A673 (cell line): ENCODE measurements around the gene EIF5. TPM values are rescaled to one million over a fixed set of nuclear protein-coding genes. Genes with fewer than 3 reads are reported as not detected.

Experiments used
- BruUV-seq: library from RNA; stranded (reverse); fragments of 400-500 nt; replicated peaks from 2 replicates; lab custom pipeline; 2021; lab: Mats Ljungman, UMichigan
- CTCF ChIA-PET: fragments of 300-600 bp; sonication (Branson Sonifier 250); formaldehyde crosslinking; loops from one replicate; lab custom pipeline; 2022; ENCODE audit warnings: antibody characterized with exemption; lab: Charles Lee
- POLR2A ChIA-PET: fragments of 300-600 bp; sonication (Branson Sonifier 250); formaldehyde crosslinking; loops from one replicate; lab custom pipeline; 2022; ENCODE audit warnings: antibody characterized with exemption; ENCODE audit not compliant: low non-redundant PET; lab: Charles Lee
- DNase-seq: peaks from one replicate; pipeline ENCODE4 v3.0.0-alpha.2; 2015; ENCODE audit warnings: low spot score
- H3K27ac ChIP-seq: fragments of 200-600 bp; sonication (generic); 2 replicates; pipeline ENCODE4 v1.5.1; 2016; ENCODE audit warnings: mixed run types, low read depth, mild to moderate bottlenecking, mixed read lengths, antibody characterized with exemption, low read length; ENCODE audit not compliant: poor library complexity, severe bottlenecking
- H3K27me3 ChIP-seq: fragments of 200-600 bp; sonication (generic); replicated peaks from 2 replicates; pipeline ENCODE4 v1.6.1; 2017; ENCODE audit warnings: mixed run types, low read depth, mild to moderate bottlenecking, mixed read lengths, antibody characterized with exemption, low read length; ENCODE audit not compliant: insufficient read depth, poor library complexity
- H3K36me3 ChIP-seq: fragments of 200-600 bp; sonication (generic); 2 replicates; pipeline ENCODE4 v1.6.1; 2016; ENCODE audit warnings: mixed run types, mild to moderate bottlenecking, mixed read lengths, antibody characterized with exemption, low read length; ENCODE audit not compliant: insufficient read depth, poor library complexity, severe bottlenecking
- H3K4me1 ChIP-seq: fragments of 200-600 bp; sonication (generic); 2 replicates; pipeline ENCODE4 v1.6.1; 2017; ENCODE audit warnings: mixed run types, mild to moderate bottlenecking, mixed read lengths, antibody characterized with exemption, low read length; ENCODE audit not compliant: insufficient read depth, poor library complexity, severe bottlenecking
- H3K4me3 ChIP-seq: fragments of 200-600 bp; sonication (generic); 2 replicates; pipeline ENCODE4 v1.5.1; 2016; ENCODE audit warnings: low read depth, mixed run types, mild to moderate bottlenecking, mixed read lengths, low read length; ENCODE audit not compliant: poor library complexity, severe bottlenecking
- H3K9me3 ChIP-seq: fragments of 200-600 bp; sonication (generic); 2 replicates; pipeline ENCODE4 v1.6.1; 2016; ENCODE audit warnings: mixed run types, low read depth, mild to moderate bottlenecking, mixed read lengths, antibody characterized with exemption, low read length; ENCODE audit not compliant: poor library complexity, severe bottlenecking
- CTCF ChIP-seq: fragments of 300-800, 200-600 bp; sonication (generic); conservative IDR thresholded peaks from 2 replicates; pipeline ENCODE4 v1.5.1; 2017; ENCODE audit warnings: low read depth, mild to moderate bottlenecking, antibody characterized with exemption, low read length, moderate library complexity, mixed read lengths
- EZH2 ChIP-seq: fragments of 200-600 bp; sonication (generic); IDR thresholded peaks from 2 replicates; pipeline ENCODE4 v1.6.1; 2017; ENCODE audit warnings: borderline replicate concordance, low read depth, mild to moderate bottlenecking, mixed read lengths, antibody characterized with exemption, low read length; ENCODE audit not compliant: poor library complexity, severe bottlenecking
- intact Hi-C: fragments of 100-400 bp; cut with micrococcal nuclease; formaldehyde crosslinking; loops from one replicate; pipeline ENCODE4 v1.10.0; 2022; ENCODE audit not compliant: unreplicated experiment
- total RNA-seq: library from RNA; stranded (reverse); gene quantifications from 2 replicates; pipeline ENCODE4 v1.2.3, GENCODE V29; 2021

EIF5 gene
- total RNA-seq, 1 experiment from 2014 or later, result 446 TPM

GRCh38 chr14:103367995-103368394, 34.0 kb downstream of the EIF5 start:
- POLR2A ChIA-PET, result no interaction called here
- CTCF ChIA-PET, result no interaction called here

GRCh38 chr14:103370087-103370486, 36.0 kb downstream of the EIF5 start:
- Histone ChIP-seq H3K4me1 (no peaks in the 10 kb centered on the region), H3K4me3 (no peak overlapping the region), H3K36me3 (no peaks in the 10 kb centered on the region), H3K27ac (no peak overlapping the region), H3K27me3 (no peaks in the 10 kb centered on the region), H3K9me3 (no peaks in the 10 kb centered on the region)
- CTCF ChIA-PET, result interaction anchor here (0.7 kb wide), 1 partner anchor 397 kb away, joined by 3 read pairs; no protein-coding TSS in a partner anchor
- BruUV-seq, result no TSS peak
- no peak for TF ChIP-seq CTCF
- TF ChIP-seq EZH2, result no peak
- intact Hi-C loops, result no loop called here
- POLR2A ChIA-PET, result interaction anchor here (1.0 kb wide), 1 partner anchor 36 kb away, joined by 3 read pairs; the partner anchor contains the start of gene EIF5
- DNase-seq, result no peak

More at GRCh38 chr14:103367995-103368394, 34.0 kb downstream of the EIF5 start:
- Histone ChIP-seq H3K36me3 (no peaks in the 10 kb centered on the region), H3K4me1 (no peaks in the 10 kb centered on the region), H3K9me3 (peaks cover under 1% of the 10 kb centered on the region), H3K27me3 (no peaks in the 10 kb centered on the region), H3K27ac (no peak overlapping the region), H3K4me3 (no peak overlapping the region)
- no peak for DNase-seq
- TF ChIP-seq CTCF, result no peak
- intact Hi-C loops, result no loop called here
- no TSS peak for BruUV-seq

DNA sequence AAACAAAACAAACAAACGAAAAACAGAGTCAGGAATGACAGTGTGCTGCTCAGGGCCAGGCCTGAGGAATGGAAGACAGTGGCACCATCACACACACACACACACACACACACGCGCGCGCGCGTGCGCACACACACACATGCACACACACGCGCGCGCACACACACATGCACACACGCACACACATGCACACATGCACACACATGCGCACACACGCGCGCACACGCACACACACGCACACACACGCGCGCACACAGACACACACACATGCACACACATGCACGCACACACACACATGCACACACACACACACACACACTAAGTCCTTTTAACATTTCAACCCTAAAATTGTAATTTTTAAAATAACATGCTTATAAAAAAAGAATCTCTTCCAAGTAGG, 38.0 kb downstream of the EIF5 start:
- Histone ChIP-seq H3K9me3 (no peaks in the 10 kb centered on the region), H3K4me3 (no peak overlapping the region), H3K27ac (no peak overlapping the region), H3K27me3 (no peaks in the 10 kb centered on the region), H3K4me1 (no peaks in the 10 kb centered on the region), H3K36me3 (no peaks in the 10 kb centered on the region)
- no peak for DNase-seq
- no peak for TF ChIP-seq EZH2
- TF ChIP-seq CTCF, result no peak
- ChIA-PET POLR2A (no interaction called here), CTCF (no interaction called here)
- BruUV-seq, result no TSS peak
- intact Hi-C loops, result no loop called here
